H1 (cell line): Measurements from ENCODE around the gene CNDP1. TPM values are rescaled to one million over a fixed set of nuclear protein-coding genes. Genes with fewer than 3 reads are reported as not detected.
A peak's percentile ranks its signal among the peaks of the same experiment; 100 is the strongest.

ENCODE experiments used
- CTCF ChIA-PET: fragments of 300-600 bp; sonication (Branson Sonifier 250); formaldehyde crosslinking; loops from one replicate; lab custom pipeline; 2021; ENCODE audit not compliant: partially characterized antibody; lab: Charles Lee
- POLR2A ChIA-PET: fragments of 300-600 bp; sonication (Branson Sonifier 250); formaldehyde crosslinking; loops from one replicate; lab custom pipeline; 2021; ENCODE audit warnings: inconsistent platforms; ENCODE audit not compliant: partially characterized antibody; lab: Charles Lee
- DNase-seq, 2 experiments: peaks; one replicate each; pipeline versions ENCODE4 v3.0.0 to v3.0.0-alpha.2; 2010 to 2022; ENCODE audit warnings: low spot score in 2 of 2, low read depth in 1 of 2, mixed read lengths in 1 of 2
- FAIRE-seq: peaks from 2 replicates; lab custom pipeline; 2011; peaks lifted over from hg19 to GRCh38; lab: Jason Lieb, UNC
- H2AFZ ChIP-seq: 2 replicates; pipeline ENCODE4 v1.8.1; 2012; ENCODE audit warnings: low read length, inconsistent platforms
- H2AK5ac ChIP-seq: 2 replicates; pipeline ENCODE4 v1.6.1; 2013; ENCODE audit warnings: low read depth, low read length
- H2BK120ac ChIP-seq: replicated peaks from 2 replicates; pipeline ENCODE3; 2013; ENCODE audit warnings: low read depth, low read length, inconsistent platforms
- H2BK12ac ChIP-seq: 2 replicates; pipeline ENCODE4 v1.6.1; 2013; ENCODE audit warnings: low read depth, low read length
- H2BK15ac ChIP-seq: 2 replicates; pipeline ENCODE4 v1.6.1; 2013; ENCODE audit warnings: low read length
- H2BK20ac ChIP-seq: 2 replicates; pipeline ENCODE4 v1.6.1; 2013; ENCODE audit warnings: low read length
- H2BK5ac ChIP-seq: 2 replicates; pipeline ENCODE4 v1.6.1; 2013; ENCODE audit warnings: low read depth, low read length
- H3K14ac ChIP-seq: 2 replicates; pipeline ENCODE4 v1.6.1; 2013; ENCODE audit warnings: inconsistent platforms; ENCODE audit not compliant: insufficient read length
- H3K18ac ChIP-seq: 2 replicates; pipeline ENCODE4 v1.6.1; 2013; ENCODE audit warnings: low read length; ENCODE audit errors: extremely low read depth
- H3K23ac ChIP-seq: 2 replicates; pipeline ENCODE4 v1.6.1; 2013; ENCODE audit warnings: inconsistent platforms; ENCODE audit not compliant: insufficient read length
- H3K23me2 ChIP-seq: 2 replicates; pipeline ENCODE4 v1.6.1; 2013; ENCODE audit warnings: low read depth, low read length
- H3K27ac ChIP-seq: 2 replicates; pipeline ENCODE4 v1.6.1; 2011; ENCODE audit warnings: low read depth, low read length, inconsistent platforms
- H3K27me3 ChIP-seq, 4 experiments: replicated peaks in 1 of 4; 1 replicate in 1 of 4; 2 replicates in 3 of 4; pipeline versions ENCODE4 v1.6.1 to v1.8.1; 2011 to 2013; ENCODE audit warnings: low read length in 3 of 4, mild to moderate bottlenecking in 3 of 4, inconsistent platforms in 2 of 4, mixed read lengths in 2 of 4, moderate library complexity in 1 of 4; ENCODE audit not compliant: control insufficient read depth in 3 of 4, insufficient read depth in 3 of 4; ENCODE audit errors: extremely low read depth in 1 of 4
- H3K36me3 ChIP-seq, 4 experiments: 2 replicates each; pipeline versions ENCODE4 v1.6.1 to v1.8.1; 2011 to 2013; ENCODE audit warnings: mild to moderate bottlenecking in 4 of 4, low read length in 3 of 4, moderate library complexity in 2 of 4, control low read depth in 1 of 4, inconsistent platforms in 1 of 4; ENCODE audit not compliant: insufficient read depth in 4 of 4, control insufficient read depth in 2 of 4
- H3K4ac ChIP-seq: replicated peaks from 2 replicates; pipeline ENCODE3; 2013; ENCODE audit warnings: low read length, low read depth, mixed read lengths, inconsistent platforms; ENCODE audit not compliant: insufficient read length
- H3K4me1 ChIP-seq, 4 experiments: replicated peaks in 1 of 4; 1 replicate in 1 of 4; 2 replicates in 3 of 4; pipeline versions ENCODE4 v1.6.1 to v1.8.1; 2011 to 2013; ENCODE audit warnings: low read length in 3 of 4, inconsistent platforms in 2 of 4, mixed read lengths in 1 of 4; ENCODE audit not compliant: insufficient read depth in 4 of 4, control insufficient read depth in 3 of 4
- H3K4me2 ChIP-seq, 2 experiments: 2 replicates each; pipeline versions ENCODE4 v1.6.1 to v1.8.1; 2011 to 2013; ENCODE audit warnings: low read depth in 2 of 2, low read length in 2 of 2, control low read depth in 1 of 2, inconsistent platforms in 1 of 2, mild to moderate bottlenecking in 1 of 2; ENCODE audit not compliant: insufficient read depth in 1 of 2
- H3K4me3 ChIP-seq, 4 experiments: fragments of 200-600, 300-600 bp in 1 of 4; sonication (generic), shearing (Covaris generic), sonication (Bioruptor Twin) in 1 of 4; 2 replicates each; pipeline versions ENCODE4 v1.5.1 to v1.8.1; 2011 to 2016; ENCODE audit warnings: low read length in 4 of 4, low read depth in 3 of 4, control low read depth in 2 of 4, inconsistent platforms in 2 of 4, mild to moderate bottlenecking in 2 of 4, mixed read lengths in 1 of 4, moderate library complexity in 1 of 4; ENCODE audit not compliant: insufficient read depth in 2 of 4; ENCODE audit errors: extremely low read depth in 1 of 4
- H3K56ac ChIP-seq: replicated peaks from 2 replicates; pipeline ENCODE3; 2013; ENCODE audit warnings: low read depth, mild to moderate bottlenecking, mixed read lengths, low read length, inconsistent platforms; ENCODE audit not compliant: insufficient read length
- H3K79me1 ChIP-seq: 2 replicates; pipeline ENCODE4 v1.6.1; 2013; ENCODE audit warnings: low read depth, low read length, control low read depth
- H3K79me2 ChIP-seq, 2 experiments: 2 replicates each; pipeline versions ENCODE4 v1.6.1 to v1.8.1; 2012 to 2013; ENCODE audit warnings: low read length in 2 of 2, mild to moderate bottlenecking in 2 of 2, inconsistent platforms in 1 of 2; ENCODE audit not compliant: insufficient read depth in 2 of 2, control insufficient read depth in 1 of 2
- H3K9ac ChIP-seq, 4 experiments: replicated peaks in 1 of 4; 1 replicate in 1 of 4; 2 replicates in 3 of 4; pipeline versions ENCODE4 v1.6.1 to v1.8.1; 2011 to 2013; ENCODE audit warnings: low read depth in 3 of 4, low read length in 3 of 4, control low read depth in 2 of 4, mild to moderate bottlenecking in 2 of 4, moderate library complexity in 2 of 4, inconsistent platforms in 1 of 4; ENCODE audit errors: extremely low read depth in 1 of 4
- H3K9me3 ChIP-seq, 2 experiments: 2 replicates each; pipeline versions ENCODE4 v1.6.1 to v1.8.1; 2012 to 2013; ENCODE audit warnings: mild to moderate bottlenecking in 2 of 2, moderate library complexity in 2 of 2, control low read depth in 1 of 2, inconsistent platforms in 1 of 2, low read depth in 1 of 2, low read length in 1 of 2, mixed read lengths in 1 of 2; ENCODE audit not compliant: insufficient read depth in 2 of 2
- H4K20me1 ChIP-seq, 2 experiments: replicated peaks in 1 of 2; 2 replicates each; pipeline versions ENCODE3 to v1.8.1; 2011 to 2013; ENCODE audit warnings: inconsistent platforms in 2 of 2, low read length in 2 of 2, mild to moderate bottlenecking in 1 of 2; ENCODE audit not compliant: insufficient read depth in 2 of 2, control insufficient read depth in 1 of 2
- H4K5ac ChIP-seq: 2 replicates; pipeline ENCODE4 v1.6.1; 2013; ENCODE audit warnings: low read length, low read depth, mixed read lengths, inconsistent platforms; ENCODE audit not compliant: insufficient read length
- H4K8ac ChIP-seq: 2 replicates; pipeline ENCODE4 v1.8.0; 2013; ENCODE audit warnings: mild to moderate bottlenecking, moderate library complexity, low read length, inconsistent platforms; ENCODE audit not compliant: insufficient read depth; ENCODE audit errors: extremely low read depth
- H4K91ac ChIP-seq: replicated peaks from 2 replicates; pipeline ENCODE3; 2013; ENCODE audit warnings: low read length, mixed read lengths, inconsistent platforms; ENCODE audit not compliant: insufficient read length
- ASH2L ChIP-seq: fragments of 200-600, 300-600 bp; sonication (generic); IDR thresholded peaks from one replicate; pipeline ENCODE4 v1.7.1; 2017; ENCODE audit warnings: low read length
- HDAC2 ChIP-seq, 2 experiments: fragments of 300-600 bp in 1 of 2; sonication (generic) in 1 of 2; IDR thresholded peaks; 2 replicates each; pipeline ENCODE4 v1.6.1; 2011 to 2012; ENCODE audit warnings: low read depth in 2 of 2, low read length in 2 of 2, mild to moderate bottlenecking in 2 of 2, moderate library complexity in 2 of 2, borderline replicate concordance in 1 of 2, inconsistent platforms in 1 of 2
- KDM4A ChIP-seq: IDR thresholded peaks from one replicate; pipeline ENCODE4 v1.7.1; 2012; ENCODE audit warnings: low read depth, mild to moderate bottlenecking, moderate library complexity, low read length, inconsistent platforms; ENCODE audit not compliant: severe bottlenecking
- PHF8 ChIP-seq: fragments of 200-600 bp; sonication (generic); conservative IDR thresholded peaks from 2 replicates; pipeline ENCODE4 v1.7.1; 2012; ENCODE audit warnings: low read depth, mild to moderate bottlenecking, inconsistent platforms, low read length, moderate library complexity
- POLR2A ChIP-seq, 2 experiments: IDR thresholded peaks; 1 replicate in 1 of 2; 2 replicates in 1 of 2; pipeline ENCODE4 v1.6.1; 2011; ENCODE audit warnings: low read depth in 2 of 2, low read length in 2 of 2, mild to moderate bottlenecking in 2 of 2; ENCODE audit errors: control extremely low read depth in 1 of 2
- POU5F1 ChIP-seq: IDR thresholded peaks from 2 replicates; pipeline ENCODE4 v1.6.1; 2011; ENCODE audit warnings: low read depth, mild to moderate bottlenecking, low read length, moderate library complexity
- SIN3A ChIP-seq, 2 experiments: IDR thresholded peaks in 1 of 2; conservative IDR thresholded peaks in 1 of 2; 2 replicates each; pipeline ENCODE4 v1.6.1; 2011 to 2012; ENCODE audit warnings: low read length in 2 of 2, improper control_type of control experiment in 1 of 2, low read depth in 1 of 2, mild to moderate bottlenecking in 1 of 2
- SIX5 ChIP-seq: IDR thresholded peaks from 2 replicates; pipeline ENCODE4 v1.6.1; 2011; ENCODE audit warnings: mild to moderate bottlenecking, low read depth, low read length
- WGBS, 2 experiments: shearing (Covaris generic) in 1 of 2; methylation state at CpG; one replicate each; pipeline versions ENCODE4 v1.1.6 to v1.1.7; 2013 to 2015; ENCODE audit warnings: low lambda C conversion rate in 2 of 2, mixed read lengths in 2 of 2, inconsistent platforms in 1 of 2, low coverage in 1 of 2, missing lambda C conversion rate in 1 of 2; ENCODE audit not compliant: insufficient replicate concordance in 2 of 2, insufficient coverage in 1 of 2, insufficient read length in 1 of 2; ENCODE audit errors: extremely low coverage in 1 of 2, missing lambda C conversion rate in 1 of 2; 5-methylcytosine and 5-hydroxymethylcytosine counted together
- polyA plus RNA-seq, 7 experiments: library from polyadenylated mRNA; depleted of rRNA in 3 of 7; stranded (reverse) in 5 of 7; unstranded in 2 of 7; fragments of >200 nt in 5 of 7; fragments of 200-250 nt in 2 of 7; gene quantifications; 1 replicate in 5 of 7; 2 replicates in 1 of 7; 4 replicates in 1 of 7; pipeline versions ENCODE4 v1.2.1 to v1.2.3, GENCODE V29; 2011 to 2013; ENCODE audit warnings: missing spikeins in 2 of 7, mixed read lengths in 2 of 7
- total RNA-seq: library from RNA; stranded (reverse); fragmentation: NEBNext Ultra II Directional; extraction: Animal tissue kit (Norgen Biotek cat#: 25700); gene quantifications from 2 replicates; pipeline ENCODE4 v1.2.1, GENCODE V29; 2021

The CNDP1 gene
- total and polyA plus RNA-seq, 2 of the 8 experiments (the other 6 are each of a cell fraction or from before 2014, with no cell fraction given) = 0.09 TPM; not detected in 1

DNA sequence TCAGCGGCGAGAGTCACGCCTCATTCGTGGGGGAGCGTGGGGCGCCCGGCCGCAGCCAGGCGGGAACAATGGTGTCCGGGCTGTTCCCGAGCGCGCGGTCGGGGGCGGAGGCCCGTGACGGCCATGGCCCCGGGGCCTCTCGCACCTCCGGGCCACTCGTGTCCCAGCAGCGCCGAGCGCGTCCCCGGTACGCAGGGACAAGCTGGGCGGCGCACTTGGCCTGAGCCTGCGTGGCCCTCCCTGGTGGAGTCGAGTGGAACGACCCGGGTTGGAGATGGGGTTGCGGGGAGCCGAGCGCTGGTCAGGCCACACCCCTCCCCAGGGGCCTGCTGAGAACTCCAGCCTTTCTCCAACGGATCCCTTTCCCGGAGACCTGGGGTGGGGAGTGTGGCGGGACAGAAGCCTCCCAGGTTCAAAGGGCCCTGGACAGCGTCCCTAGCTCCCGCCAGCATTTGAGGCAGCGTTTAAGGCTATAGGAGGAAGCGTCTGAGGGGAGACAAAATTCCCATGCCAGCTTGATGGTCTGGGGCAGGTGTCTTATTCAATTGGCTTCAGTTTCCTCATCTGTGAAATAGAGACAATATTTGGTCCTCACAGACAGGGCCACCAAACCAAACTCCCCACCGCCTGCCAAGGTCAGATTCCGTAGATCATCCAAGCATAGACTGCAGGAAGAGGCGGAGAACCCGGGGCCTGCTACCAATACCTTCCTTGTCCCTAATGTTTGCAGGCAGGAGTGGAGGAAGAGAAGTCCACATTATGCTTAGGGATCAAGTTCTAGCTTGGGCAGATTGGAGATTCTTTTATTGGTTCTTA lies 37.6 kb upstream of the CNDP1 start:
- Histone ChIP-seq H2BK5ac (peak overlapping the region; percentile 84), H3K79me2 (peaks cover 19 to 36% of the 10 kb centered on the region in 2 experiments), H2BK15ac (no peak overlapping the region; the same call in 1 of the 2 replicates), H2BK12ac (no peak overlapping the region), H3K18ac (peak overlapping the region; percentile 63), H3K14ac (no peak overlapping the region), H3K23me2 (peaks cover 2% of the 10 kb centered on the region; the same call in 1 of the 2 replicates), H3K4me3 (peak overlapping the region; percentile 83 to 94 (median 88)), H3K9ac (peak overlapping the region; percentile 93 to 97 (median 95)), H3K4me1 (peaks cover 2 to 16% (median 5%) of the 10 kb centered on the region in 4 experiments; a peak in 5 of 7 replicates), H4K8ac (peak overlapping the region; percentile 98; the same call in 1 of the 2 replicates), H3K23ac (no peak overlapping the region), H4K91ac (peak overlapping the region; percentile 62), H3K56ac (peak overlapping the region; percentile 60), H3K9me3 (no peaks in the 10 kb centered on the region), H3K36me3 (peaks cover 5 to 14% (median 9%) of the 10 kb centered on the region in 4 experiments; a peak in 7 of 8 replicates), H3K79me1 (peaks cover 9% of the 10 kb centered on the region; the same call in 1 of the 2 replicates), H3K4me2 (peak overlapping the region; percentile 70 to 95), H3K4ac (peak overlapping the region; percentile 44)
- no peak for FAIRE-seq
- no peak for DNase-seq
- CTCF ChIA-PET = interaction anchor here (0.7 to 7.4 kb wide), 7 partner anchors 18 to 315 kb away, joined by 3 to 98 read pairs (median 4); partner anchors contain the start of gene CNDP1
- 7% methylated on average over 38 of the region's 48 CpGs; no CpG with 5 or more reads in 1 of the 2 experiments for WGBS, 2 experiments
- TF ChIP-seq POU5F1 (no peak), KDM4A (peak; percentile 54), ASH2L (peak; percentile 70), PHF8 (peak; percentile 66), SIN3A (conservative IDR thresholded peaks at IDR 0.05 in 1 of 2, IDR thresholded peaks at IDR 0.05 in 1 of 2; ENCODE audit: low read depth in 1 of 2, low read length in 2 of 2) (0 out of 4 replicates have a peak, but pooled peaks have one; percentile 34 to 47), HDAC2 (IDR thresholded peaks at IDR 0.05; ENCODE audit: borderline replicate concordance in 1 of 2, low read depth in 2 of 2, low read length in 2 of 2) (peak in 1 of 2 experiments; percentile 77; a peak in 1 of 4 replicates), SIX5 (no peak), POLR2A (IDR thresholded peaks at IDR 0.05; ENCODE audit: control extremely low read depth in 1 of 2, low read depth in 2 of 2, low read length in 2 of 2) (peak in 1 of 2 experiments; percentile 11; a peak in 1 of 3 replicates)
- TF ChIP-seq, all 59 proteins: peak for 6
- Histone ChIP-seq H2BK120ac (no peak overlapping the region), H3K27ac (peak overlapping the region; percentile 93), H2AK5ac (0 out of 2 replicates have a peak overlapping the region, but pooled peaks have one; percentile 28), H2AFZ (no peak overlapping the region), H2BK20ac (no peak overlapping the region), H3K27me3 (no peaks in the 10 kb centered on the region), H4K5ac (peak overlapping the region; percentile 81), H4K20me1 (peaks cover 0 to 9% of the 10 kb centered on the region in 2 experiments)
- POLR2A ChIA-PET = interaction anchor here (0.6 to 2.5 kb wide), 14 partner anchors 9 to 102 kb away, joined by 3 to 19 read pairs (median 4); partner anchors contain the start of gene CNDP1
